Ureter (tissue), 1 donor: ENCODE results near the gene OR2J1. TPM values are rescaled to one million over a fixed set of nuclear protein-coding genes. Genes with fewer than 3 reads are reported as not detected.
"Not testable (repeated sequence)": the region's sequence is repeated elsewhere in the genome, so short reads cannot be mapped to it uniquely, and the experiment has no call there.

ENCODE experiments used
- DNase-seq: peaks from one replicate; pipeline ENCODE4 v3.0.0-alpha.2; 2020; ENCODE audit warnings: low spot score
- total RNA-seq: library from RNA; stranded (reverse); gene quantifications from one replicate; pipeline ENCODE4 v1.2.4, GENCODE V29; 2023
- donor health status: DM: yes; HTN: yes; CAD: no.

OR2J1 gene
- not detected for total RNA-seq

DNA sequence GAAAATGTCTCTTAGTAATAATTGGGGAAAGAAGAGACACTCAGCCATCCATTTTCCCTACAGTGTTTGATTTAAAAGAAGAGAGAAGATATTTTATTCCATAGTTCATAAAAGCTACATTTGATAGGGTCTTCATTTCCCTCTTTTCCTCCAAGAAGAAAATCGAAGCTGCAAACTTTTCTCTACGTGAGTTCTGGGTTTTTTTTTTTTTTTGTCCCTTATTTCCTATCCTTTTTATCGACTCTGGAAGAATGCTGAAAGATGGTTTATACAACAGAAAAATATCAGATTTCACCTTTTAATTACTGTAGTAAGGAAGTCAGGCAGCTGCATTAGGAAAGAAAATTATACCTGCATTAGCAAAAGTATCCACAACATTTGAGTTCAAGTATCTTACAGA, at the start of gene OR2J1:
OR2J1 (plus strand) TSS at position 301 of the 400 bp plus-strand sequence. CDS start 1,453 bp downstream, outside the sequence.
- no peak for DNase-seq

DNA sequence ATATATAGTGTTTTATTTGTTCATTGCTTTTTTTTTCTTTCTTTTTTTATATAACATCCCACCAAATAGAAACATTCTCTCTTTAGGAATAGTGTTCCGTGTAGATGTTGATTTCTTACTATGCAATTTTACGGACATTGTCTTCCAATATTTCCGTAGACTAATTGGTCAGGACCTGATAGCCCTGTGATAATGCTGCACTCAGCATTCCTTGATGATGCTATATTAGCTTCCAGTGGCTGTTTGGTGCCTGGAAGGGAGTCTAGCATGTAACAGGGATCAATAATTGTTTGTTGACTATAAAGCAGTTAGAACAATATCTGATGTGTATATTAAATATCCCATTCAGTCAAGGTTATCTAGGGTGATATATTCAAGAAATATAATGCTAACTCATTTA, 47.6 kb upstream of the OR2J1 start:
- DNase-seq: no peak

DNA sequence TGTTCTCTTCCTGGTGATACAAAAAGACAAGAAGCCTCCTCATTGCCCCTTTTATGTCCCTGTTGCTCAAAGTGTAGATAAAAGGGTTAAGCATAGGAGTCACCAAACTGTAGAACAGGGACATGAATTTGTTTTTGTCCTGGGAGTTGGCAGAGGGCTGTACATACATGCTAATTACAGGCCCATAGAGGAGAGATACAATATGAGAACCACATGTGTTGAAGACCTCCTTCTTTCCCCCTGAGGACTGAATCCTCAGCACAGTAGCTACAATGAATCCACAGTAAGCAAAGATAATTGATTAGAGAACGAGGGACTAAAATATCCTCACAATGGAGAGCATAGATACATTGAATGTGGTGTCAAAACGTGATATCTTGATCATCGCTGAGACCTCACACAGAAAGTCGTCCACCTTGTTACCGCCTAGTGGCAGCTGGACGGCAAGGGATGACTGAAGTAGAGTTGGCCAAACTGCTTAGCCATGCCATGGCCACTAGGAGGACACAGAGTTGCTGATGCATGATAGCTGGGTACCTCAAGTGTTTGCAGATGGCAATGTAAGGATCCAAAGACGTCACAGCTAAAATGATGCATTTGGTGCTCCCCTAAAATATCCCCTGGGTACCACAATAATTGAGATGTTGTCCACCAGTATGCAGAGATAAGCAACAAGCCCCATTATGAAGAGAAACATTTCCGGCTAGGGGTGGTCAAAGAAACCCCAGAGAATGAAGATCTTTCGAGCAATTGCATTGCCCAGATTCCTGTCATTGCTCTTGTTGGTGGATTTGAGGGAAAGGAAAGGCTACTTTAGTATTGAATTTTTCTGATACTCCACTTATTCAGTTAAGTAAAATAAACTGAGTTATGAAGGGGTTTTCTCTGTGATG, 27.2 kb upstream of the OR2J1 start:
- no peak for DNase-seq

GRCh38 chr6:29079203-29079602, 20.1 kb upstream of the OR2J1 start:
- DNase-seq: no peak

DNA sequence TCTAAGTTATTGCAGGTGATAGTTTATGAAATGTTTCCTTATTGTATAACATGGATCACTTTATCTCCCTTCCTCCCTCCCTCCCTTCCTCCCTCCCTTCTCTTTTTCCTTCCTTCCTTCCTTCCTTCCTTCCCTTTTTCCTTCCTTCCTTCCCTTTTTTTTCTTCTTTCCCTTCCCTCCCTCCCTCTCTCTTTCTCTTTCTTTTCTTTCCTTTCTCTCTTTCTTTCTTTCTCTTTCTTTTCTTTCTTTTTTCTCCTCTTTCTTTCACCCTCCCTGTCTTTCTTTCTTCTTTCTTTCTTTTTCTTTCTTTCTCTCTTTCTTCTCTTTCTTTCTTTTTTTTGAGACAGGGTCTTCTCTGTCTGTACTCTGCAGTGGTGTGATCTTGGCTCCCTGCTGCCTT, 18.0 kb upstream of the OR2J1 start:
- DNase-seq: no peak

- no peak for DNase-seq
These were observed 16.8 kb upstream of the OR2J1 start for GRCh38 chr6:29082457-29082856.

- no peak for DNase-seq
These were observed 12.1 kb upstream of the OR2J1 start, which contains the start of gene OR2B3 for GRCh38 chr6:29087213-29087612. TSS of gene OR2B3 (minus strand) at chr6:29087313. CDS start at chr6:29087248, 65 bp downstream.

DNA sequence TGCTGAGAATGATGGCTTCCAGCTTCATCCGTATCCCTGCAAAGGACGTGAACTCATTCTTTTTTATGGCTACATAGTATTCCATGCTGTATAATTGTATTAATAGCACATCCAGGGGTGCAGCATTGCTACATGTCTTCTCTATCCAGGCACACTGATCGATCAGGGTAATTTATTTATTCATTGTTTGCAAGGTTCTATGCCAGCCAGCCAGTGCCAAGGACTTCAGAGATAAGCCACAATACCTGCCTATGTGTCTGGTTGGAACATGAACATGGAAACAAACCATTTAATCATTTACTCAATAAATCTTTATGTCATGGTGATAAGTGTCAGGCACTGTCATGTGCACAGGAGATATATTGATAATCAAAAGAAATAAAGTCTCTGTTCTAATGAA, 6.3 kb upstream of the OR2J1 start:
- DNase-seq: no peak

- DNase-seq: no peak
These were observed 1.5 kb upstream of the OR2J1 start for GRCh38 chr6:29097803-29098202.

DNA sequence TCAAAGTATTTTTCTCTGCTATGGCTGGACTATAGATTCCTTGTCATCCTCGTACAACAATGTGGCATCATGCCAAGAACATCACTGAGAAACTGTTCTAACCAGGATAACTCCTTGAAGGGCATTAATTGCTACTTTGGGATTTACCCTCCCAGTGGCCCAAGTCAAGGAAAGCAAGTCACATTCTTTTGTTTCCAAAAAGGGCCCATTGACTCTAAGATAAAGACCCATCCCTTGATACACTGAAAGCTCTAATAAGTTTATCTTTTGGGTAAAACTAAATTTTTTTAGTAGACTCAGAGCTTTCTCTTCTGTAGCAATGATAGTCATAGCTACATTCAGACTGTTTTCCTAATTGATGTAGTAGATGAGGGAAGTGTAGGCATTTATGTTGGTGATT, 8.5 kb downstream of the OR2J1 start, which contains the start of gene OR2J3:
OR2J3 (plus strand) TSS at position 301 of the 400 bp plus-strand sequence. CDS start 3,833 bp downstream, outside the sequence.
- DNase-seq: no peak

DNA sequence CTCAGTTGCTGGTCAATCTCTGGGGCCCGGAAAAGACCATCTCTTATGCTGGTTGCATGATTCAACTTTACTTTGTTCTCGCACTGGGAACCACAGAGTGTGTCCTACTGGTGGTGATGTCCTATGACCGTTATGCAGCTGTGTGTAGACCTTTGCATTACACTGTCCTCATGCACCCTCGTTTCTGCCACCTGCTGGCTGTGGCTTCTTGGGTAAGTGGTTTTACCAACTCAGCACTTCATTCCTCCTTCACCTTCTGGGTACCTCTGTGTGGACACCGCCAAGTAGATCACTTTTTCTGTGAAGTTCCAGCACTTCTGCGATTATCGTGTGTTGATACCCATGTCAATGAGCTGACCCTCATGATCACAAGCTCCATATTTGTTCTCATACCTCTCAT, 12.8 kb downstream of the OR2J1 start:
- no peak for DNase-seq

DNA sequence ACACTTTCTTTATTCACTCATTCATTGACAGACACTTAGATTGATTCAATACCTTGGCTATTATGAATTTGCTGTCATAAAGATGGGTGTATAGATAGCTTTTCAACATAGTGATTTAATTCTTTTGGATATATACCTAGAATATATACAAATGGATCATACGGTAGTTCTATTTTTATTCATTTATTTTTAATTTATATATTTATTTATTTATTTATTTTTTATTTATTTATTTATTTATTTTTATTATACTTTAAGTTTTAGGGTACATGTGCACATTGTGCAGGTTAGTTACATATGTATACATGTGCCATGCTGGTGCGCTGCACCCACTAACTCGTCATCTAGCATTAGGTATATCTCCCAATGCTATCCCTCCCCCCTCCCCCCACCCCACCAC, 15.7 kb downstream of the OR2J1 start:
- not testable (repeated sequence) for DNase-seq

GRCh38 chr6:29129326-29130012, 30.2 kb downstream of the OR2J1 start:
- DNase-seq: no peak

DNA sequence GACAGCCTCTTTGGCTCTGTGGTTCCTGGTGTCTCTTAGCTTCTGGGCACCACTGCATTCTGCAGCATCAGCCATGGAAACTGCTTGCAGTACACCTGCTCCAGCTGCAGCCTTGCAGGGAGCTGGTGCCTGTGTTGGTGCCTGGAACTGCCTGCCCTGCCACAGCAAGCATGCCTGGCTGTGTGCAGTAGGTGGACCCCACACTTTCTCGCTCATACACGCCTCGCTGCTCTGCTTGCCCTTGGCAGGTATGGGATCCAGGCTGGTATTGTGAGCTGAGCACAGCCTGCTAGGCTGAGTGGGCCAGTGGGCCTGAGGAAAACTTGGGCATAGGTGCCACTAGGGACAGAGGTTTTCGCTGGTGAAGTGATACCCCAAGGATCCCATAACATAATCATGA, 31.4 kb downstream of the OR2J1 start:
- no peak for DNase-seq

DNA sequence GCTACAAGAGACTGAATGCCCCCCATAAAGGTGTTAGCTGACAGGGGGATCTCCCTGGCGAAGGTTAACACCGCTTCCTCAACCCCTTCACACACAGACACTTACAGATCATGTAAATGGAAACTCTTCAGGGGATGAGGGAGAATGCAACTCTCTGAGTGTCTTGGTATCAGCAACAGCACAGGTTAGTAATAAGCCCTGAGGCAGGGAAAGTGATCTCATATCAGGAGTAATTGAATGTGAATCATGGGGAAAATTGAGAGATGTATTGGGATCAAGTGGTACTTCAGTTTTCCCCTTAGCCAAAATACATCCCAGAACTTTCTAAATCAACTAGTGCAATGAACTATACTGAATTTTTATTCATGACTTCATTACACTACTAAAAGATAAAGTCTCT, 32.4 kb downstream of the OR2J1 start:
- DNase-seq: no peak

DNA sequence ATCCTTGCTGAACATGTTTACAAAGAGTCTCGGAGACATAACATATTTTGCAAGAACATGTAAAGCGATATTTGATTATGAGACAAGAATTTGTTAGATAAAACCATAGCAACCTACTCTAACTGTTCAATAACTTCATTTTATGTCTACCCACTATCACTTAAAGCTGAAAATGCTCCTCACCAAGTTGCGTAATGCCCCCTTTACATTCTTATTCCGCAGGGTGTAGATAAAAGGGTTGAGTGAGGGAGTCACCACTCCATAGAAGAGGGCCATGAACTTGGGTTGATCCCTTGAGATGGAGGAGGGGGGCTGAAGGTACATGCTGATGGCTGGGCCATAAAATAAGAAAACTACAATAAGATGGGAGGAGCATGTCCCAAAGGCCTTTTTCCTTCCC, 38.4 kb downstream of the OR2J1 start:
- DNase-seq: no peak

GRCh38 chr6:29141606-29142005, 42.3 kb downstream of the OR2J1 start:
- DNase-seq: no peak

DNA sequence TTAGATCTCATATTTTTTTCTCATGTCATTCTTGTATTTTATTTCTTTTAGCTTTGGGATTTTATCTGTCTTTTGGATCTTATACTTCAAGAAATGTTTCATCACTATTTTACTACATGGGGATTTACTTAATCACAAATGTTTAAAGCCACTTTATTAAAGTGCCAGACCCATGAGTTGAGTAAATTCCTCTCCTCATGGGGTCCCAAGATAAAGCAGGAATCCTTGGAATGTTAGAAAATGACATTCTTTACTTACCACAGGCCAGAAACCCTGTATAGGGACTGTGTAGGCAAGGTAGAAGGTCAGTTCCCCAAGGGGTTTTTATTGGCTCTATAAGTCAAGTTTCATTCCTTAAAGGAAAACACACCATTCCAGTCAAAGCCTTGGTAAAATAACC, 43.0 kb downstream of the OR2J1 start:
- DNase-seq: no peak

DNA sequence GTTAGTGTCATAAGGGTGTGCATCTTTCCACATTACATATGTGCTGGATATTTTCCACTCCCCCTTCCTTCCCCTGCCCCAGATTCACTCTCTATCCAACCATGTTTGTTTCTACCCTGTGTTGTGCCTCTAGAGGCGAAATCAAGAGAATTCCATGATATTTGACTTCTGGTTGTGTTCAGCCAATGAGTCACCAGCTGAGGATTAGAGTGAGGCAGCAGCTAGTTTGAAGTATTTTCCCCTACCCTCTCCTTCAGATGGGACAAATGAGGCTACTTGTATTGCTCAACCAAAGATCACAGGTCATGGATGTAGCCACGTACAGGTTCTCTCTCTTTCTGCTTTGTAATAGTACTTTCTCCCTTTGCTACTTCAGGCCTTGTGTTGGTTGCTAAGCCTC, 46.9 kb downstream of the OR2J1 start:
- no peak for DNase-seq

- DNase-seq: no peak
These were observed 47.8 kb downstream of the OR2J1 start for GRCh38 chr6:29147074-29147473.

- not testable (repeated sequence) for DNase-seq
These were observed 50.2 kb downstream of the OR2J1 start for GRCh38 chr6:29149444-29149843.
